BE2C (cell line): ENCODE results near the gene ATF2.
"Not testable (repeated sequence)": the region's sequence is repeated elsewhere in the genome, so short reads cannot be mapped to it uniquely, and the experiment has no call there.

Experiments used
- DNase-seq: peaks from one replicate; pipeline ENCODE4 v3.0.0-alpha.2; 2020
- H3K27me3 ChIP-seq: fragments of 250-450 bp; sonication (Bioruptor Pico); 2 replicates; pipeline ENCODE4 v1.5.1; 2020; ENCODE audit warnings: mild to moderate bottlenecking
- H3K36me3 ChIP-seq: fragments of 250-450 bp; sonication (Bioruptor Pico); 2 replicates; pipeline ENCODE4 v1.5.1; 2020; ENCODE audit warnings: mild to moderate bottlenecking
- H3K4me1 ChIP-seq: fragments of 250-450 bp; sonication (Bioruptor Pico); 2 replicates; pipeline ENCODE4 v1.5.1; 2020
- H3K4me3 ChIP-seq: 2 replicates; pipeline ENCODE4 v1.5.1; 2011; ENCODE audit warnings: low read depth, low read length
- H3K9me3 ChIP-seq: fragments of 250-450 bp; sonication (Bioruptor Pico); 2 replicates; pipeline ENCODE4 v1.5.1; 2020
- TF ChIP-seq, protein P1 (sequence below): IDR thresholded peaks from 2 replicates; pipeline ENCODE4 v1.5.1; 2012; ENCODE audit warnings: mild to moderate bottlenecking, low read depth, low read length

Gene ATF2

DNA sequence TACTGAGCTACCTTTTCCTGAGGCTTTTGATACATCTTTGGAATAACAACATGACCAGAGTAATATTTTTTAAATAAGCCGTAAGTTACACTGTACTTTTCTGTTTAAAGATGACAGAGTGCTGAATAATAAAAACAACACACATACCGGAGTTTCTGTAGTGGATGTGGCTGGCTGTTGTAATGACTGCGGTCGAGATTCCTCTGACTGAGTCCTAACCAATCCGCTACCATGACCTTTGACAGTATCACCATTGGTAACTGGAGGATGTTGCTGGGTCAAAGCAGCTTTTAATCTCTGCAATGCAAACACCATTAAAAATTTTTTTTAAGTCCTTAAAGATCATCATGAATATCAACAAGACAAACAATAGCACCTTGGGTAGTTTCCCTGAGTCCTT lies 70.7 kb downstream of the ATF2 start:
- TF ChIP-seq, protein P1, sequence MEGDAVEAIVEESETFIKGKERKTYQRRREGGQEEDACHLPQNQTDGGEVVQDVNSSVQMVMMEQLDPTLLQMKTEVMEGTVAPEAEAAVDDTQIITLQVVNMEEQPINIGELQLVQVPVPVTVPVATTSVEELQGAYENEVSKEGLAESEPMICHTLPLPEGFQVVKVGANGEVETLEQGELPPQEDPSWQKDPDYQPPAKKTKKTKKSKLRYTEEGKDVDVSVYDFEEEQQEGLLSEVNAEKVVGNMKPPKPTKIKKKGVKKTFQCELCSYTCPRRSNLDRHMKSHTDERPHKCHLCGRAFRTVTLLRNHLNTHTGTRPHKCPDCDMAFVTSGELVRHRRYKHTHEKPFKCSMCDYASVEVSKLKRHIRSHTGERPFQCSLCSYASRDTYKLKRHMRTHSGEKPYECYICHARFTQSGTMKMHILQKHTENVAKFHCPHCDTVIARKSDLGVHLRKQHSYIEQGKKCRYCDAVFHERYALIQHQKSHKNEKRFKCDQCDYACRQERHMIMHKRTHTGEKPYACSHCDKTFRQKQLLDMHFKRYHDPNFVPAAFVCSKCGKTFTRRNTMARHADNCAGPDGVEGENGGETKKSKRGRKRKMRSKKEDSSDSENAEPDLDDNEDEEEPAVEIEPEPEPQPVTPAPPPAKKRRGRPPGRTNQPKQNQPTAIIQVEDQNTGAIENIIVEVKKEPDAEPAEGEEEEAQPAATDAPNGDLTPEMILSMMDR = no peak
- no peaks in the 10 kb centered on the region for H3K4me1 ChIP-seq
- H3K27me3 ChIP-seq = no peaks in the 10 kb centered on the region
- H3K9me3 ChIP-seq = no peaks in the 10 kb centered on the region
- H3K36me3 ChIP-seq = no peaks in the 10 kb centered on the region
- H3K4me3 ChIP-seq = no peak overlapping the region
- no peak for DNase-seq

DNA sequence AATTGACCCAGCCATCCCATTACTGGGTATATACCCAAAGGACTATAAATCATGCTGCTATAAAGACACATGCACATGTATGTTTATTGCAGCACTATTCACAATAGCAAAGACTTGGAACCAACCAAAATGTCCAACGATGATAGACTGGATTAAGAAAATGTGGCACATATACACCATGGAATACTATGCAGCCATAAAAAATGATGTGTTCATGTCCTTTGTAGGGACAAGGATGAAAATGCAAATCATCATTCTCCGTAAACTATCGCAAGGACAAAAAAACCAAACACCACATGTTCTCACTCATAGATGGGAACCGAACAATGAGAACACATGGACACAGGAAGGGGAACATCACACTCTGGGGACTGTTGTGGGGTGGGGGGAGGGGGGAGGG lies 83.9 kb downstream of the ATF2 start:
- not testable (repeated sequence) for H3K27me3 ChIP-seq, H3K4me3 ChIP-seq, DNase-seq, H3K4me1 ChIP-seq, H3K9me3 ChIP-seq, H3K36me3 ChIP-seq

DNA sequence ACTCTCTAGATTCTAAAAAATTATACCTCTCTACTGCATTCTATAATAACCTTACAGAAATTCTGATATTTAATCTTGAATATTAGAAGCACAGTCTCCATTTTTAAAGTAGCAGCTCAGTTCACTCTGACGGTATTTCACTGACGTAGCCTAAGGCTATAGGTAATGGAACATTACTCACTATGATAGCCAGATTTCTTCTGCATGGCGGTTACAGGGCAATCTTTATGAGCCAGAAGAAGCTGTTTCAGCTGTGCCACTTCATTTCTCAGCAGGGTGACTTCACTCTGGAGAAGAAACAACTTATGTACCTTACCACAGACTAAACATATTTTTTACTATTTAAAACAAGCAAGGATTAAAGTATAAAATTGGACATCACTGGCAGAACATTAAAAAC lies 87.5 kb downstream of the ATF2 start:
- no peaks in the 10 kb centered on the region for H3K27me3 ChIP-seq
- no peak for DNase-seq
- H3K4me1 ChIP-seq = no peaks in the 10 kb centered on the region
- H3K4me3 ChIP-seq = no peak overlapping the region
- no peaks in the 10 kb centered on the region for H3K36me3 ChIP-seq
- no peaks in the 10 kb centered on the region for H3K9me3 ChIP-seq
- TF ChIP-seq, protein P1 = no peak

DNA sequence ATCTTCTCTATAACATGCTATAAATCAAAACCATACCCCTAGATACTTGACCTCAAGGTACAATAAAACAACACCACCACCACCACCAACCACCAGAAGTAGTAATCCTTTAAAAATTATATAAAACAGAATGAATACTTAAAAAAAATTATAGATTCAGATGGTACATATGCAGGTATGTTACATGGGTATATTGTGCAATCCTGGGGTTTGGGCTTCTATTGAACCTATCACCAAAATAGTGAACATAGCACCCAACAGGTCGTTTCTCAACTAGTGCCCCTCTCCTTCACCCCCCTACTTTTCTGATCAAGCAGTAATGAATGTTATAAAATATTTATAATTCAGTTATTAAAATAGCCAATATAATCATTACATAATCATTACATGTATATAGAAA lies 91.7 kb downstream of the ATF2 start:
- no peak overlapping the region for H3K4me3 ChIP-seq

DNA sequence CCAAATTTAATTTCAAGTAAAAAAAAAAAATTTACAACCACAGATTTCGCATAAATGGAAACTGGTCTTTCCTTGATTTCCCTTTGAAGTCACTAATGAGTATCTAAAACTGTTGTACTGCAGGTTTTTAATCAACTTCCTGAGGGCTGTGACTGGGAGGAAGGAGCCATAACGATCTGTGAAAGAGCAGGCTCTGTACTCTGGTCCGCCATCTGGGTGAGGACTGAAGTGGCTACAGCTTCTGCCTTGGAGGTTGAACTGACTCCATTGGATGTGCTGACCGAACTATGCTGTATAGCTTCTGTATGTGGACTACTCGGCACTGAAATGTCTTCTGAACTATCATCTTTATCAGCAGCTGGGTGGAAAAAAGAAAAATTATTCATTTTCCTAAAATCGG lies 93.5 kb downstream of the ATF2 start:
- Histone ChIP-seq H3K36me3 (no peaks in the 10 kb centered on the region), H3K27me3 (no peaks in the 10 kb centered on the region), H3K4me1 (no peaks in the 10 kb centered on the region), H3K4me3 (no peak overlapping the region), H3K9me3 (no peaks in the 10 kb centered on the region)
- DNase-seq = no peak
- TF ChIP-seq, protein P1 = no peak

More for the DNA sequence above, 91.7 kb downstream of the ATF2 start:
- Histone ChIP-seq H3K4me1 (no peaks in the 10 kb centered on the region), H3K36me3 (no peaks in the 10 kb centered on the region), H3K9me3 (no peaks in the 10 kb centered on the region), H3K27me3 (no peaks in the 10 kb centered on the region)
- TF ChIP-seq, protein P1 = no peak
- DNase-seq = no peak

DNA sequence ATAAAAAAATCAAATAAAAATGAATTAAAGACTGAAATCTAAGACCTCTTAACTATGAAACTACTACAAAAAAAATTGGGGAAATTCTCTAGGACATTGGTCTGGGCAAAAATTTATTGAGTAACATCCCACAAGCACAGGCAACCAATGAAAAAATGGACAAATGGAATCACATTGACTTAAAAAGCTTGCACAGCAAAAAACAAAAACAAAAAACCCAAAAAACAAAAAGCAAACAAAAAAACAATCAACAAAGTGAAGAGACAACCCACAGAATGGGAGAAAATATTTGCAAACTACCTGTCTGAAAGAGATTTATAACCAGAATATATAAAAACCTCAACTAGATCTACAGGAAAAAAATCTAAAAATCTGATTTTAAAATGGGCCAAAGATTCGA lies 99.5 kb downstream of the ATF2 start:
- Histone ChIP-seq H3K4me3 (no peak overlapping the region), H3K27me3 (no peaks in the 10 kb centered on the region), H3K4me1 (no peaks in the 10 kb centered on the region), H3K36me3 (no peaks in the 10 kb centered on the region), H3K9me3 (no peaks in the 10 kb centered on the region)
- TF ChIP-seq, protein P1 = no peak
- DNase-seq = no peak

DNA sequence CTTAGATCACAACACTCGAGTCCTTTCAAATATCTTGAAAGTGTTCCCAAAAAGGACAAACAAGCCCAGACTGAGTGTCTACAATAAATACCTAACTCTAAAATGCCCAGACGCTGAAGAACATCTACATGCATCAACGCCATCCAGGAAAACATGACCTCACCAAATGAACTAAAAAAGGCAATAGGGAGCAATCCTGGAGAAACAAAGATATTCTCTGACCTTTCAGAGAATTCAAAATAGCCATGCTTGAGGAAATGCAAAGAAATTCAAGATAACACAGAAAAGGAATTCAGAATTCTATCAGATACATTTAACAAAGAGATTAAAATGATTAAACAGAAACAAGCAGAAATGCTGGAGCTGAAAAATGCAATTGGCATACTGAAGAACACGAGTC lies 101.6 kb downstream of the ATF2 start:
- H3K4me1 ChIP-seq = no peaks in the 10 kb centered on the region
- H3K27me3 ChIP-seq = no peaks in the 10 kb centered on the region
- TF ChIP-seq, protein P1 = no peak
- H3K36me3 ChIP-seq = no peaks in the 10 kb centered on the region
- H3K9me3 ChIP-seq = no peaks in the 10 kb centered on the region
- H3K4me3 ChIP-seq = no peak overlapping the region
- no peak for DNase-seq
